Upper lobe of left lung (tissue), 4 donors: ENCODE measurements around the gene ETFA.

Experiments
- CTCF ChIP-seq, 6 experiments: fragments of 450-650 bp in 4 of 6; fragments of 200-600 bp in 2 of 6; sonication (generic) in 2 of 6; IDR thresholded peaks; one replicate each; pipeline ENCODE4 v1.5.1; 2016 to 2019; ENCODE audit warnings: antibody characterized with exemption in 6 of 6
- POLR2A ChIP-seq, 4 donors: fragments of 450-650 bp; IDR thresholded peaks; one replicate each; pipeline ENCODE4 v1.5.1; 2016 to 2017; ENCODE audit warnings: antibody characterized with exemption in 4 of 4, mild to moderate bottlenecking in 2 of 4

- TF ChIP-seq POLR2A (IDR thresholded peaks at IDR 0.05), result no peak
- no peak for TF ChIP-seq CTCF (IDR thresholded peaks at IDR 0.05)
These were observed 135.8 kb downstream of the ETFA start for GRCh38 chr15:76175442-76175841.
